IPS-11a (cell line): ENCODE data around the gene AUTS2.
A peak's percentile ranks its signal among the peaks of the same experiment; 100 is the strongest.

ENCODE experiments used
- H3K4me3 ChIP-seq: one replicate; pipeline ENCODE4 v1.5.1; 2013; ENCODE audit warnings: low read depth, low read length, control low read depth

AUTS2 gene

DNA sequence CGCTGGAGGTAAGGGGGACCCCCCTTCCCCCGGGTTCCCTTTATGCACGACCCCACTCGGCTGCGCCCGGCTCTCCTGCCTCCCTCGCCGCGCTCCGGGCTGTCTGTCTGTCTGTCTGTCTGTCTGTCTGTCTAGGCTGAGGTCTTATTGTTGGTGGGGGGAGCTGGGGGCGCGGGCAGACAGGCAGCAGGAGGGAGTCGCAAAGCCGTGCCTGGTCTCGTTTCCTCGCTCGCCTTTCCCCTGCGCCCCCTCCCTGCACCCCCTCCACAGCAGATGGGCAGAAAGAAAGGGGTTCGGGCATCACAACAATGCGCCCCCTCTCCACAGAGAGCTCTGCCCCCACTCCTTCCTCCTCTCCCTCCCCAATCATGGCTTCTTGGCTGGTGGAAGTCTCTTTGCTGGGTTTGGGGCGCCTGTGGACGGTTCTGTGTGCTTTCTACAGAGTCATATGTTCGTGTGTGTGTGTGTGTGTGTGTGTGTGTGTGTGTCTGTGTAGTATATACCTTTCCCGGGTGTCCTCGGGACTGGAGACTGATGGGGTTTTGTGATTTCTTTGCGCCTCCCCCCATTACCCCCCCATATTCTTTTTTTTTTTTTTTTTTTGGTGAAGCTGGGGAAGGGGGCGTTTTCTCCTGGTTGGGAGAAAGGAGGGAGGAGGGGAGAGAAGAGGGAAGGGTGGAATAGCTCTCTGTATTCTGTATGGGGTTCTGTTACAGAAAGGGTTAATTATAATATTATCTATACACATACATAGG is 1.9 kb downstream of the AUTS2 start:
- H3K4me3 ChIP-seq: peak overlapping the region; percentile 55

DNA sequence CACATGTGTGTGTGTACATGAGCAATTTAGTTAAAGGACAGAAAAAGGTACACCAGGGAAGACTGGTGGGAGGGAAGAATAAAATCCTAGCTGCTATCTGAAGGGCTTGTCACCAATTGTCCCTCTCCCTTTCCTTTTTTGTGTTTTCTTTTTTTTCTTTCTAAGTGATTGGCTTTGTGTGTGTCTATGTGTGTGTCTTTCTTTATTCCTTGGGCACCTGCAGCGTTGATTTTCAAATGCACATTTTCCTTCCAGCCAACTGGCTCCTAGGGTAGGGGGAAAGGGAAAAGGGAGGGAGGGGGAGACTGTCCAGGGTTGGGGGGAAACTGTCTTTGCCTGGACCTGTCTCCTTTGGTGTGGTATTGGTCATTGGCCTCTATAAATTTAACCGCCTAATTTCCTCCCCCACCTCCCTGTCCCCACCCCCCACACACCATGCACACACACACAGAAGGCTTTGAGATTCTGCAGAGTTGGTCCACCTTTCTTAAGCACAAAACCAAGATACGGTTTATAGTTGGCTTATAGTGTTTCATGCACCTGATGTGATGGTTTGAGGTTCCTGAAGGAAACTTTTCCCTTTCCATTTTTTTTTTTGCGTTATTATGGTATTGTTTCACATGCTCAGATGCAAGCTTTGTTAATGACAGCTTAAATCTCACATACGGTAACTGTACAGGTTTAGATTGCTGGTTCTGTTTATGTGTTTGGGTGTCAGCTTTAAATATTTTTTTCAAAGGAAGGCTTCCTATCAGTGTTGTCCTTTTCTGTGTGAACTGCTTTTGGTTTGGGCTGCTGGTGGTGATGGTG is 2.6 kb downstream of the AUTS2 start:
- no peak overlapping the region for H3K4me3 ChIP-seq

- no peak overlapping the region for H3K4me3 ChIP-seq
Observed at GRCh38 chr7:69602522-69602921, 4.2 kb downstream of the AUTS2 start.

GRCh38 chr7:69603351-69603750 is 5.1 kb downstream of the AUTS2 start:
- no peak overlapping the region for H3K4me3 ChIP-seq

DNA sequence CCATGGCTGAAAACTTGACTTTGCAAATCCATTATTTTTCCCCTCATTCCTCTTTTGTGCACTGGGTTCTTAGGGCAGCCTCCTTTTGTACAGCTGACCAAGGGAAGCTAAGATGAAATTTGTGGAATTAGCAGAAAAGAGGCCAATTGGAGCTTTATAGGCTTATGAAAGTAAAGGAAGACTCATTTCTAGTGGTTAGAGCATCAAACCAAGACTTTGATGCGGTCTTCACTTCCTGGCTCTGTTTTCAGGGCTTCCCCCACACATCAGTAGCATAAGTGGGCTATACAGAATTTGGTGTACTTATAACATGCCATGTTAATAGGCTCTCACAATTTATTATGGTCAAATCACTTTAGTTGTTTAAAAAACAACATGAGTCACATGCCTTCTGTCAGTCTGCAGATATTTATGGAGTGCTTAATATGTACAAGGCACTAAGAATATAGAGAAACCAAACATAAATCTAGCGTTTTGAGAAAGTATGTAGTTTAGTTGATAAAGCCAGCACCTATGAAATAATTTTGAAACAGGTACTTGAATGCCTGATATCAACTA is 5.7 kb downstream of the AUTS2 start:
- H3K4me3 ChIP-seq: no peak overlapping the region

DNA sequence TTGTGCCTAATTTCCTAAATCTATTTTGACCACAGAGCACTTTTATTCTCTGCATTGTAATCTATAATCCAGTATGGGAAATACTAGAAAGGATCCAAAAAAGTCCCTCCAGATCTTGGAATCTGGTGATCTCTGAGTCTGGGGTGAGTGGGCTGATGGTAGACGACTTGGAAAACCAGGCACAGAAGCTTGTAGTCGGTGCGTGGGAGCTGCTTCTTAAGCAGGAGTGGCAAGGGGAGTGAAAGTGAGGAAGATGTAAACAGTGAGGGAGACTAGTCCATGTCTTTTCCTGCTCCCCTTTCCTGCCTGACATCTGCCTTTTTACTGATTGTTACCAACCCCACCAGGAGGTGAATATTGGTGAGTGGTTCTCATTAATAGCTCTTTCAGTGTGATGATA is 6.8 kb downstream of the AUTS2 start:
- no peak overlapping the region for H3K4me3 ChIP-seq

DNA sequence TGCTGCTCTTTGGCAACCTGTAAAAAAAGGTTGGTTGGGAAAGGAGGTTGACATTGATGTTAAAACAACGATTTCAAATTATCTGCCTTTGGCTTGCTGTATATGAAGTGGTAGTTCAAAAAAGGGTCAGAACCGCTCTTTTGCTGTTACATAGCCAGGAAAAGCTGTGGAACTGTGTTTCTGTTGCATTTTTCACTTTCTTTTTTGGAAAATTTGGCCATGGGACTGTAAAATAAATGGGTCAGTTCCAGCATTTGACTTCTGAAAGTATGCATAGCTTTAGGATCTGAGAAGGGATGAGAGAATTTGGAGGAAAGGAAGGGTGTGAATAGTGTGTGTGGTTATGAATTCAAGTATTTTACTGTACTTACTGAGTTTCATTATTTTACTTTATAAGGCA is 7.3 kb downstream of the AUTS2 start:
- H3K4me3 ChIP-seq: no peak overlapping the region

DNA sequence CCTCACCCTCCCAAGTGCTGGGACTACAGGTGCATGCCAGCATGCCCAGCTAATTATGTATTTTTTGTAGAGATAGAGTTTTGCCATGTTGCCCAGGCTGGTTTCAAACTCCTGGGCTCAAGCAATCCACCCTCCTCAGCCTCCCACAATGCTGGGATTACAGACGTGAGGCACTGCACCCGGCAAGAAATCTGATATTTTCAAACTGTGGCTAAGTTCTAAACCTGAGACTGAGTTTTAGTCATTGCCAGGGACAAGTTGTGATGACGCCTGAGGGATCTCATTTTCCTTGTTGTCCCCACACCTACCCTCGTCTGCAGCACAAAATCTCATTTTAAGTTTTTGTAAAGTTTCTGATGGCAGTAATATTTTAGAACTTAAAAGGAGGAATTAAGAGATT is 9.8 kb downstream of the AUTS2 start:
- no peak overlapping the region for H3K4me3 ChIP-seq

DNA sequence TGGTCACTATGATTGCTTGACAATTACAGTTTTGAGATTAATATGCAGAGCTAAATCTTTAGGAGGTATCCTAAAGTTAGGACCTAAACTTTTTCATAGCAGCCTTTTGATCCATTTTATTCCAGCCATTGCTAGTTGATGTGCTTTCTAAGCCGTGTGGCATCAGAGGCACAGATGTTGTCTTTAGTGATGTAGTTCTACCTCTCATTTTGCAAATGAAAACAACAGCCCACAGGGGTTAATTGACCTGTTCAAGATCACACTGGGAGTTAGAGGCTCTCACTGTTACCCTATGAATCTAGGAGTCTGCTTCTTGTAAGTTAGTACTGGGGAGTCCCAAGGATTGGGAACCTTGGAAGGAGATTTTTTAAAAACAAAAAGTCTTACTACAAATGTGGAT is 10.6 kb downstream of the AUTS2 start:
- no peak overlapping the region for H3K4me3 ChIP-seq

DNA sequence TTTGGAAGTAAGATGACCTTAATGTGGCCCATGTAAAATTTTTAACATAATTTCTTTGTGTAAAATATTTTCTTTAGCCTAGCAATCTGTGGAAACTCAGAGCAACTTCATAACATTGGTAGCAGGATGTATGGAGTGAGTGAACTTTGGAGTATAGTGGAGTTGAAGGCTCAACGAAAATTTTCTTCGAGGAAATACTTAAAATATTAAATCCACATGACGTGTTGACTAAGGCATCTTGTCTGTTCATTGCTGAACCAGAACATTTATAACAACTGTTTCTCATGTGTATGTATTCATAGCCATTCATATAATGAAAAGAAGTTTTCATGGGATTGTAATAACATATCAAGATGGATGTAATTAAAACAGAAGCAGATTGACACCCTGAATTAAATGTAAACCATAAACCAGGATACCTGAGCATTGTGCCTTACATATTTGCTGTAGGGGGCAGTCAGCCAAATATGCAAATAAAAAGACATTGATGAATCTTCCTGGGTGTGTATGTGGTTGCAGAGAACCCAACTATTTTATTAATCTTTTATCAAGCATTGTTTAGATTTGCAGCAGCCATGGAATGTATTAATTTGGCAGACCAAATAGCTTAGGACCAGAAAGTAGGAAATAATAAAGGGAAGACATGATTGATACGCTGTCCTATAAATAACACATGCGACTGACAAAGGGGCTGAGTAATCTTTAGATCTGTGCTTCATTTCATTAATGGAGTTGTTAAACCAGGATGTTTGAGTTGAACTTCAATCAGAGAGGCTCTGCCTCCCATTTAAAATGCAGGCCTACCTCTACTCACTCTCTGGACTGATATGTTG is 11.5 kb downstream of the AUTS2 start:
- no peak overlapping the region for H3K4me3 ChIP-seq

GRCh38 chr7:69610374-69611084 is 12.3 kb downstream of the AUTS2 start:
- no peak overlapping the region for H3K4me3 ChIP-seq

DNA sequence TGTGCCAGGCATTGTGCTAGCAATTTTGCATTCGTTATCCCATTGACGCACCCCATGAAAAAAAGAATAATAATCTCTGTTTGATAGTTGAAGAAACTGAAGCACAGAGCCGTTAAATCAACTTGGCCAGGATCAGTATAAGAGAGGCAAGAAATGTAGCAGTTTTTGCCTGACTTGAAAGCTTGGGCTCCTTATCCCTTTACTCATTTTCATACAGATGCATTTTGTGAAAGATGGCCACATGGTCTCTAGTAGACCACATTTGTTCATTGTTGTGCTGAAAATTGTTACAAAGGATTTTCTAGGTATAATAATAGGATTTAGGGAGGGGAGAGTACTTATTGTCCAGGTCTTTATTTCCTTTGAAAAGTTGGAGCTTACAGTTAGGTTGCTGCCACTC is 14.7 kb downstream of the AUTS2 start:
- H3K4me3 ChIP-seq: no peak overlapping the region

DNA sequence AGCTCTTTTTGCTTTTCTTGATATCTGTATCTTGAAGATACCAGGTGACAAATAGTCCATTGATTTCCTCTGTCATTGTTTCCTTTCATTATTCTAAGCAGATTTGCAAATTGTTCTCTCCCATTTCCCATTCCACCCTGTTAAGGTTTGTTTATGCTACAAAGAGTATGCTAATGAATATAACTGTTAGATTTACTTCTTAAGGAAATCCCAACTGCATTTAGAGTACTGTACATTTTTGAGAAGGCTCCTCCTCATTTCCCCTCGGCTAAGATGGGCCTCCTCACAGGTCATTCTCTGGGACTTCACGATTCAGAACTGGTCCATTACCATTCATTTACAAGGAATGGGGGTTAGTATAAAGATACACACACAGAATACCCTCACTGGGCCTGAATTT is 15.6 kb downstream of the AUTS2 start:
- H3K4me3 ChIP-seq: no peak overlapping the region

- no peak overlapping the region for H3K4me3 ChIP-seq
Observed at GRCh38 chr7:69615685-69616084, 17.4 kb downstream of the AUTS2 start.

DNA sequence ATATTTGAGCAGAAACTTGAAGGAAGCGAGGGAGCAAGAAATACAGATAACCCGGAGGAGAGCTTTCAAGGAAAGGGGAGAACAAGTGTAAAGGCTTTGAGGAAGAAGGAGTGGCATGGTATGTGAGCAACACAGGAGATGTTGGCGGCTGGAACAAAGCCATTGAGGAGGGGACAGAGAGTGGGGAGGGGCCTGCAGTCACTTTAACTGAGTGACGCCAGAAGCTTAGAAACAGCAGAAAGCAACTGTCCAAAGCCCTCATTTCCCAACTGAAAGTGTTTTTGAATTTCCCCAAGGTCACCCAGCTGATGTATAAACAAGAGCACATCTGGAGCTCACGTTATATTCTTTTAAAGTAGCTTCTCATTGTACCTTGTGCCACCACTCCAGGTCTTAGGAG is 19.1 kb downstream of the AUTS2 start:
- H3K4me3 ChIP-seq: no peak overlapping the region

DNA sequence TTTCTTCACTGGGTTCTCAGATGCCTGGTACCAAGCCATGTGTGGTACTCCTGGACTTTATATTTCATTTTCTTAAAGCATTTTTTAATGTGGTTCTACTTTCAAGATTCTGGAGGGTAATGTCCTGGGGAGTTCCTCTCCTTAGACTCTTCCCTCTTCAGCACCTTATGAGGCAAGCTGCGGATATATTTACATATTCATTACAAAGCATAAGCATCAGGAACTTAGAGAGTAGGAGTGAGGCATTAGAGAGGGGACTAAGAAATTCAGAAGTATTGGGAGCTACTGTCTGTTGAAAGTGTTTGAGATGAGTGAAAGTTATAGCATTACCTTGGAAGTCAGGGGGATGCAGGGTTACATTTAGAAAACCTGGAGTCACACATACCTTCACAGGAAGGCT is 20.8 kb downstream of the AUTS2 start:
- no peak overlapping the region for H3K4me3 ChIP-seq

GRCh38 chr7:69619635-69620034 is 21.4 kb downstream of the AUTS2 start:
- no peak overlapping the region for H3K4me3 ChIP-seq

DNA sequence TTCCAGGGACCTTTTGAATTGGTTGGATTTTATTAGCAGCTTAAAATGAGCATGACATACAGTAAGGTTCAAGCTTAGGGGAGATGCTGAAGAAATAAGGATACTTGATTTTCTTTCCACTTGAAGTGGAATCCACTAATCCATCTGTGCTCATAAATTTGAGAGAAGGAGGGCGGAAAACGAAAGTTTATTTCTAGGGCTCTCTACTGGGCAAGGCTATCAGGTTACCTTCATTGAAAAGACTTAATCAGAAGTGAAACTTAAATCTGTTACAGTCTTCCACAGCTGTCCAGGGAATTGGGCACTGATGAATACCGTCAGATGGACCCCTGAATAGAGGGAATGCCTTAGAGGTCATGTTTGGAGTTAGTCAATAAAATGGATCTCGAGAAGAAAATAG is 21.8 kb downstream of the AUTS2 start:
- H3K4me3 ChIP-seq: no peak overlapping the region

- H3K4me3 ChIP-seq: no peak overlapping the region
Observed at GRCh38 chr7:69620650-69621049, 22.4 kb downstream of the AUTS2 start.

DNA sequence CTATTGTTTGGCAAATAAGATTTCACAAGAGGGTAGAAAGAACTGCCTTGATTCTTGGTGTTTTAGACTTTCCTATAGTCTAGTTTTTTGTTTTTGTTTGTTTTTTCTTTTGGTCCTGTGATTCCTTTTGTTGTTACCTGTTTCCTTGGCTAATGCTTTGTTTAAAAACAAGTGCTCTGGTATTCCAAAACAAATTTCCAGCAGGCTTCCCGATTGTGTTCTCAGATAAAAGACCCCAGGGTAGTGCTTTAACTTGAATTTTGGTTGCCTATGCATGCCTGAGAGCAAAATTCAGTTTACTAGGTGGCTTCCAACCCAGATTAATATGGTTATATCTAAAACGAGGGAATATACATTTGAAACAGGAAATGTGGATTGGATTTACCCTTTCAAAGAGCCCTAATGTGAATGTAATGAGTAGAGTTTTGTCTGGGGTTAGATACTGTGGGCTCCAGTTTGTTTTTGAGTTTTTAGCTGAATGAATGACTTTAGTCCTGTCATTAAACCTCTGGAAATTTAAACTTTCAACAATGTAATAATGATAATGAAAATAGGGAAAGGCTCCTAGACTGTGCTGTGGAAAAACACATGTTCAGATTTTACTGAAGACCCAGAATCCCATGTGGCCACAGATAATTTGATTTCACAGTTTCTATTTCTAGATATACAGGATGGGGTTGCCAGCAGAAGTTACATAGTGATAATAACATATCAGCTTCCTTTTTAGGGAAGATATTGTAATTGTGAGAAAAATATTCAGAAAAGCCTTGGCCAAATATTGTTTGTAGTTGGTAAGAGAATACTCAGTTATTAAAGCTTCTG is 23.9 kb downstream of the AUTS2 start:
- no peak overlapping the region for H3K4me3 ChIP-seq
